ENCODE measurements around the gene NEU2.

NEU2 gene

DNA sequence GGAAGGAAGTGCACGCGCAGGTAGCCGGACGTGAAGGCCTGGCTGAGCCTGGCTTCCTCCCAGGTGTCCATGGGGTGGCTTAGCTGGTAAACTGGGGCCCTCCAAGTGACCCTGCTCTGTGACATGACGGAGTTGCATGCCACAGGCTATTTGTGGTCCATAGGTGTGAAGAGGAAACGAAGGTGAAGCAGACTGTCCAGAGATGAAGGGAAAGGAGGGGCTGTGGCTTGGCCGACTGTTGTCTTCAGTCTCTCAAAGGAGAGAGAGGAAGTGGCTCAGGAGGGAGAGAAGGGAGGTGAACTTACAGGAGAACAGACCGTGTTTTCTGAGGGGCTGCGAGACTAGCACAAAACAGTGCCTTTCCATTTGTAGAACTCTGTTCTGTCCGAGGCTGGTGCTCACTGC lies 47.0 kb downstream of the NEU2 start:
- no peak for DNase-seq (ENCODE audit: low spot score)

DNA sequence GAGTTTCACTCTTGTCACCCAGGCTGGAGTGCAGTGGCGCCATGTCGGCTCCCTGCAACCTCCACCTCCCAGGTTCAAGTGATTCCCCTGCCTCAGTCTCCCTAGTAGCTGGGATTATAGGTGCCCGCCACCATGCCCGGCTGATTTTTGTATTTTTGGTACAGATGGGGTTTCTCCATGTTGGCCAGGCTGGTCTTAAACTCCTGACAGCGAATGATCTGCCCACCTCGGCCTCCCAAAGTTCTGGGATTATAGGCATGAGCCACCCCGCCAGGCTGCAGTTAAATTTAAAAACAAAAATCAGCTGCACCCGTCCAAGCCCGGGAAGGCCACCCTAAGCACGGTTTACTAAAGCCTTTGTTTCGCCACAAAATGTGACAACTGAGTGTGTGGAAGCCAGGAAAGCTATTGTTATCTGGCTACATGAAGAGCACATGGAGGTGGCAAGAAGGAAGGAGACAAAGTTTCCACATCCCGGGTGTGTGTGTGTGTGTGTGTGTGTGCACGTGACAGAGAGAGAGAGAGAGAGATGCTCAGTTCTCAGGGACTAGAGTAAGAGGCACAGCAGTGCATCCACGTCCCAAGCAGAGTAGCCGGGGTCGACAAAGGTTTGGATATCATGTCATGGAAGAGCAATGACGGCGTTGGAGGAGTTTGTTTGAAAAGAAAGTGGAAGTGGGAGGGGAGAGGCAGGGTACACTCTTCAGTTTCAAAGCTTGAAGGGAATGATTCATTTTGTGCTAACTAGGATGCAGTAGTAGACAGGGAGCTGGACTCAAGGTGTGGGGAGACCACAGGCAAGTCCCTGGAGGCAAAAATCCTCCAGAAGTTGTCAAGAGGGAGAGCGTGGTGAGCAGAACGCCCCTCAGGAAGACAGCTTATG lies 47.7 kb downstream of the NEU2 start:
- no peak for DNase-seq (ENCODE audit: low spot score)

DNA sequence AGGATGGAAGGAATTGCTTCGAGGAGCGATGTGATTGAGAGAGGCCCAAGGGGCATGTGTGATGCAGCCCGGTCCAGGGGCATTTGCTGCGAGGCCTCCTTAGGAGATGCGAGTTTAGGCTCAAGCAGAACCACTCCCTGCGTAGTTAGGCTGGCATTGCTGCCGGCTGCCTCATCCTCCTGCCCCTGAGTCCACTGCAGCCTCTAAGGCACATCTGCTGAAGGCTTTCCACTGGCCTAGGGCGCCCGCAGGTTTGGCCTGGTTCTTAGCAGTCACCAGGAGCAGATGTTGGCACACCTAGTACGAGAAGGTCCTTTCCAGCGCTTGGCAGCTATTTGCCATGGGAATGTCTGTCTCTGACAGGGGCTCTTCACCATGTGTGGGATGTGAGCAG lies 48.4 kb downstream of the NEU2 start:
- no peak for DNase-seq (ENCODE audit: low spot score)

DNA sequence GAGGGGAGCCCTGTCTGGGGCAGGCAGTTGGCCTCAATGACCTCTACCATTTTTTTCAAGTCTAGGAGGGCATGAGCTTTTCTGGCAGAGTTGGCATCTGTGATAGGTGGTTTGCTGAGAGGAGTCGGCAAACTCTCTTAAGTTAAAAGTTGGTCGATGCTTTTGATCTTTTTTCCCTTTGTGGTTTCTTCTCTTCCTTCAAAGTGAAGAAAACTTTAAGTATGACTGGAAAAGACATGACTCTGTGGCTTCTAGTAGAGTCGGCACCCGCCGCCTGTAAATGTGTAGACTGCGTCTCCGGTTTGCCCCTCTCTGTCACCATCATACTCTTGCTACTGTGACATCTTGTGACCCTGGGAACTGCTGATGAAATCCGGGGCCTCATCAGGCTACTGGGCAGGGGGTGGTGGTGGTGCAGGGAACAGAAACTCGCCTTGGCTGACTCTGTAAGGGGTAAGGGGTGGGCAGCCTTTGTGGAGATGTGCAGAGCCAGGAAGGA lies 48.8 kb downstream of the NEU2 start:
- DNase-seq (ENCODE audit: low spot score) = peak; percentile 66

DNA sequence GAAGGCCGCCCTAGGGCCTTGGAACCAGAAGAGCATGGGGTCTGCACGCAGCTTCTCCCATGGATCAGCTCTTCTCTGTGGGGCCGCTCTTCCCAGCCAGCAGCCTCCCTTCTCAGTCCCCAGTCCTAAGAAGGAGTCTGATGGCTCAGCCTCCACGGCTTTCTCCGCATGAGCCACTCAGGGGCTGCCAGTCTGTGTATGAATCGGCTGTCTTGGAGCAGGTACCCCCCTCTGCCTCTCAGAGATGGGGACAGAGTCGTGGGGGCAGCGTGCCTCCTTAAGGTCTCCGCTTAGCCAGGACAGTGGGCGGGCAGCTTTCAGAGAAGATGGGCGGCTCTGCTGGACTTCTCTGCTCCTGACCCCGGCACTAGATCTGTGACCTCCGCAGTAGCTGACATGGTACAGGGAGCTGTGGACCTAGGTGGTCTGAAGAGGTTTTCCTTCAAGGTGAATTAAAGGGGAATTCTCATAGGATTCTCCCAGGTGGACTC lies 49.3 kb downstream of the NEU2 start:
- no peak for DNase-seq (ENCODE audit: low spot score)

DNA sequence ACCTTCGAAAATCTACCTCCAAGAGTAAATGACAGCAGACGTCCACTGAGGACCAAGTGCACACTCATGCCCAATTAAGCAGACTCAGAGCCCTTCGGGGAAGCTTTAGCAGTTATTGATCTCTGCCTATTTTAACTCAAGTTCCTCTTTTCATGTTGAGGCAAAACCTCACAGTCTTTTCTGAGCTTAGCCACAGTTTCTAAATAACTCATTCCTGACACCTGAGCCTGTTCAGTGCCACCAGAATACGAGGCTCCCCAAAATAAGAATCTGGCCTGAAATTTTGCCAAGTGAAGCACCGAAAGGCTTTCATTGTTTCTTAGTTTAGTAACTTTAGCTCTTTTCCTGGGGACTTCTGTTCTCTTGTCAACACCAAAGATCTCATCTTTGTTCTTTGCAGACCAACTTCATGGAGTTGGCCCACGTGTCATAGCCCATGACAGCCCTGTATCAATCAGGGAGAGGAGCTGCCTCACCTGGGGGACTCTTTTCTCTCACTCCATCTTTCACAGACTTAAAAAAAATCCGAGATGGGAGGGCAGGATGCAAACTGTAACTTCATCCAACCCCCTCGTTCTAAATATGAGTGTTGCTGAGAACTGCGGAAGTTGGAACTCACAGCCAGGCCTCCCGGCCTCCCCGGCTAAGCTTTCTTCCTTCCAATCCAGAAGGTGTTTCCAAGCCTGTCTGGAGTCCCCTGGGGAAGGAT lies 49.9 kb downstream of the NEU2 start:
- no peak for DNase-seq (ENCODE audit: low spot score)

DNA sequence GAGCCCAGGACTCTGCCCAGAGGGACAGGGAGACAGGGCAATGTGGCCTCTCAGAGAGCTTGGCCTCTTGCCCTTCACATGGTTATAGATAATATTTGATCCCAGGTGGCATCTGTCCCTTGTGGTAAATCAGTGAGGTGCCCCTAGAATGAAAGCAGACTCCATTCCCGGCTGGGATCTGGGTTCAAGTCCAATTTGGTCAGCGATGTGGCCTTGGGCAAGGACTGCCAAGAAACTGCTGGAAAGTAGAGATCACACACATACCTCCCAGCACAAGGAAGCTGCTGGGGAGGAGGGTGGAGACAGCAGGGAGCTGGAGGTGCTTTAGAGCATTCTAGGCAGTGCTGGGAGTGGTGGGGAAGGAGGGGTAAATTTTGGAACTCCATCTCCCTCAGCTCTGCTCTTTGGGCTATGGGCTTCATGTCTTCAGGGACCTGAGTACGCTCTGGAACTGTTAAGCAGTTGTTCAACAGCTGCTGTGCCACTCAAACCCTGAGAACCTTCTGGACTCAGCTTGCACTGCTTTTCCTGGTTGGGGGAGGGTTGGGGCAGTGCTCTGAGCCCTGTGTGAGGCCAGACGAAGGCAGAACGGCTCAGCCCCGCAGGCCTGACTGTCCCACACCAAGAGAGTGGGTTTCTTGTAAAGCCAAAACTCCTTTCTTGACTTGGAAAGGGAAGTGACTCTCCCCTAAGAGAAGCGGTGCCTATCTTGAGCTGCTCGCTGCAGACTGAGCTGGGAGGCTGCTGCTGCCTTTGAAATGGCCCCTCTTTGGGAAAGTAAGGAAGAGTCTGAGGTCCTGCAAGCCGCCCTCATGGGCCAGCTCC lies 50.7 kb downstream of the NEU2 start:
- no peak for DNase-seq (ENCODE audit: low spot score)

DNA sequence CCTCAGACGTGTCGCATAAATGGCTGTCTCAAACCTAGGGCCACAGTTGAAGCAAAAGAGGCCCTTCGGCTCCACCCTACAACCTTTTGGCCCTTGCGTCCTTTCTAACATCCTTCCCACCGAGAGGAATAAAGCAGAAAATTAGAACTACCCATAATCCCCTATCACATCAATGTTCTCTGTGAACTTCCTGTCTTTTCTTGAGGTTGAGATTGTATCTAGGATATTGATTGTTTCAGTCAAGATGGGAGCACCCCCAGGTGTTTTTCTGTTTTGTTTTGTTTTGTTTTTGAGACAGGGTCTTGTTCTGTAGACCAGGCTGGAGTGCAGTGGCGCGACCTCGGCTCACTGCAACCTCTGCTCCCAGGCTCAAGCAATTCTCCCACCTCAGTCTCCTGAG lies 51.3 kb downstream of the NEU2 start:
- DNase-seq (ENCODE audit: low spot score) = no peak

DNA sequence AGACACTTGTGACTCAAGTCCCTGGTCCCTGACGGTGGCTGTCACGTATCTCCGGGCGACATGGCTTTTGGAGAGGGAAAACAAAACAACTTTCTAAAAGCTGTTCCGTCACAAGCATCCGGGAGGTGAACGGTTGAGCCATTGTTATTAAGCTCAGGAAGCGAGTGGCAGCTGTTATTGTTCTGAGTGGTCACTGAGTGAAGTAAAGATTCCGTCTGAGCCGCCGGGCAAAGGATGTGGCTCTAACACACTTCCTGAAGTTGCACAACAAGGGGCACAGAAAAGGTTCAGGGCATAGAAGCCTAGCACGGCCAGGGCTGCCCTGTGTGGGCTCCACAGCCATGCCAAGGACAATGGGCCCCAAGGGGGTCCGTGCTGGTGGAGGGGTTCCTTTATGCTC lies 52.0 kb downstream of the NEU2 start:
- DNase-seq (ENCODE audit: low spot score) = peak; percentile 48
